ENCODE data around the gene PCID2.

- TF ChIP-seq CTCF (IDR thresholded peaks at IDR 0.05) = no peak
- TF ChIP-seq POLR2A (IDR thresholded peaks at IDR 0.05) = no peak
Observed at GRCh38 chr13:113172419-113172926, 36.0 kb downstream of the PCID2 start.

Measured in lower leg skin (tissue), 3 donors.